GOT3 (cell line): ENCODE results near the gene DHX38.

Source experiments
- DNase-seq: peaks from one replicate; lab custom pipeline; 2025; ENCODE audit warnings: mixed read lengths; lab: John Stamatoyannopoulos, UW

Gene DHX38

DNA sequence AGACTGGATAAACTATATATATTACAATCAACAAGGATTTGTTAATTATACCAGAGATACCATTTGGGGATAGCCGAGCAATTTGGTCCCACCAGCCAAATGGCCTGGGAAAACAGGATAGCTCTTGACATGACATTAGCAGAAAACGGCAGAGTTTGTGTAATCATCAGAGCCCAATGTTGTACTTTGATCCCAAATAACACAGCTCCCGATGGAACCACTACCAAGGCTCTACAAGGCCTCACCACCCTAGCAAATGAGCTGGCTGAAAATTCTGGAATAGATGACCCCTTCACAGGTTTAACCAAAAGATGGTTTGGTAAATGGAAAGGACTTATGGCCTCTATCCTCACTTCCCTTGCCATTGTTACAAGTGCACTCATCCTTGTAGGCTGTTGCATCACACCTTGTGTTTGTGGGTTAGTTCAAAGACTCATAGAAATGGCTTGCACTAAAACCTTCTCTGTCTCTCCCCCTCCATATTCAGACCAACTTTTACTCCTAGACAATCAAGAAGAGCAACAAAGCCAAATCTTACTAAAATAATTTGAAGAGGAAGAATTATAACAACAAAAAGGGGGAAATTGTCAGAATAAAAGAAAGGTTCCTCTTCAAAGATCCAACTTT, 9.8 kb upstream of the DHX38 start:
- no peak for DNase-seq

DNA sequence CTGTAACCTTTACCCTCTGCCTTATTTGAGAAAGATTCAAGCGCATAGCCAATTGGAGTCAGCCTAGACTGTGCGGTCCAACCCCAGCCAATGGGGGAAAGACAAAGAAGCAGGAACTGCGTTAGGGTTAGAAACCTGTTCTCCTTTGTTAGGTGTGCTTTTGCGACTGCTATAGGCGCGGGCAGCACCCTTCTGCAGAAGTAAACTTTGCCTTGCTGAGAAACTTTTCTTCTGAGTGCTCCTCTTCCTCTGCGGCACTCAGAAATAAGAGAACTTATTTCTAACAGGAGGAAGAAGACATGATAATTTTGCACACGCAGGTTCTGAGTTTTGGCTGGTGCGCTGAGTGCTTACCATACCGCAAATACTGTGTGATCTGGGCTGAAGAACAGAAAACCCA, 9.2 kb upstream of the DHX38 start:
- DNase-seq, result no peak

DNA sequence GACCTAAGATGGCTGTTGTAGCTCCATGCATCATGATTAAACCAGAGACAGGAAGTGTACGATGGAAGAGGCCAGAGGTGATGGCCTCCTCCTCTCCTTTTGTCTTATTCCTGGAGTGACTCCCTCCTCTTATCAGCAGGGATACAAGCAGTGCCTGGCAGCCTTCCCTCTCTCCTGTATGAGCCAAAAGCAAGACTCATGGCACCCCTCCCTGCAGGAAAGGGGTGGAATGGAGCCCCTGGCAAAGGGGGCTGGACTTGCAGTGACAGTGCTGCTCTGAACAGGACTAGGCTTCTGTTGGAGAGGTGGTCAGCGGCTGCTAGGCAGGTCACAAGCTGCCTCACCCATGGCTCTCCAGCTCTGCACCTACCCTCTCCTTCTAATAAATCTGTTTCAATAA, 8.6 kb upstream of the DHX38 start:
- no peak for DNase-seq

DNA sequence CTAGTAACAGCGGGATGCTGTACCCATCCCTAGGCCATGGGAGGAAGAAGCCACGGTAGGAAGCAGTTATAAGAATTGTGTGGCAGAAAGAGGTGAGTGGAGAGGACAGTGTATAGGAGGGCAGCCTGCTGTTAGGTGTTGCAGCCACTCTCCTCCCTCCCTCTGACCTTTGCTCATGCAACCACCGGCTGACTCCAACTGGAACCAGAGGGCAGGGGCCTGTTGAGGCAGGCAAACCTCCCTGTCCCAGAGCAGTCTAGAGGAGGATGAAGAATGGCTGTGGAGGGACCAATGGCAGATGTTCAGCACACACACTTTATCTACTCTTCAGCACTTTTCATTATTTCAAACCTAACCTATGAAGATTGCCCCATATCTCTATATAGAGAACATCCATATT, 2.4 kb upstream of the DHX38 start:
- DNase-seq, result no peak

DNA sequence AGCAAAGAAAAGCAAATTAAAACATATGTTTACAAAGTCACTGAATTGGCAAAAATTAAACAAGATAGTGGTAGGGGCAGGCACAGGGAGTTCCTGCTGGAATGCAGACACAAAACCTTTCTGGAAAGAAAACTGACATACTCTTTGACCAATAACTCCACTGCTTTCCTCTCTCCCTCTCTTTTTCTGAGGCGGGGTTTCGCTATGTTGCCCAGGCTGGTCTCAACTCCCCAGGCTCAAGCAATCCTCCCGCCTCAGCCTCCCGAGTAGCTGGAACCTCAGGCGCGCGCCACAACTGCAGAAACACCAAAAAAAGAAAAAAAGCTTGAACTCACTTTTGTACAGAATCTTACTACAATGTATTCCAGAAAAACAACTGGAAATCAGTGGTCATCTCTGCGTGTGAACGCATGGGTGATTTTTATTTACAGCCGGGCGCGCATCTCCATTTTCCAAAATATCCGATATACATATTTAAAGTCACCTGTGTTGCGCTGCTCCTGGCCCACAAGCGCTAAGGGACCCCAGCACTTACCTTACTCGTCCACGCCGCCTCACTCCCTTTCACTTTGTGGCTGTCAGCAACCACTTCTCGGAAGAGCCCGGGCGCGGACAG, 707 bp upstream of the DHX38 start:
- no peak for DNase-seq

DNA sequence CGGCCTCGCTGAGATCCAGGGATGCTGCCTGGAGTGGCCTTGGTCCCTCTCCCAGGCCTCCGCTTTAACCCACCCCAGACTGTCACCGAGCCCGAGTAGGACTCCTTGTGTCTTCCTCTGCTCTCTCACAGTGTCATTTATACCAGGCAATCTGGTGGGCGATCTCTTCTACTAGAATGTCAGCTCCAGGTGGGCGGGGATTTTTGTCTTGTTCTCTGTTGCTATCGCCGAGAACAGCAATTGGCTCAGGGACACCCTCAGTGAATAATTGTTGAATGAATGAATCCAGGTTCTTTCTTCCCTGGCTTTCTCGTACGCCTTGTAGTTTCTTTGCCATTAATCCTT, 591 bp downstream of the DHX38 start:
- DNase-seq, result no peak

DNA sequence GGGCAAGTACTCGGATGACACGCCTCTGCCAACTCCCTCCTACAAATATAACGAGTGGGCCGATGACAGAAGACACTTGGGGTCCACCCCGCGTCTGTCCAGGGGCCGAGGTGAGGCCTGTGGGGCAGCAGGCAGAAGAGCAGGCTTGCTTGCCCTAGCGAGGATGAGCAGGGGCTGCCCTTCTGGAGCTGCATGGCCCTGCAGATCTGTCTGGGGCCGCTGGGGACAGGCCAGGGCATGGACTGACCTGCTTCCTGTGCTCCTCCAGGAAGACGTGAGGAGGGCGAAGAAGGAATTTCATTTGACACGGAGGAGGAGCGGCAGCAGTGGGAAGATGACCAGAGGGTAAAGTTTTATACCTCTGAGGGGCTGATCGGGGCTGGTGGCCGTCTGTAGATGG, 5.3 kb downstream of the DHX38 start:
- no peak for DNase-seq

DNA sequence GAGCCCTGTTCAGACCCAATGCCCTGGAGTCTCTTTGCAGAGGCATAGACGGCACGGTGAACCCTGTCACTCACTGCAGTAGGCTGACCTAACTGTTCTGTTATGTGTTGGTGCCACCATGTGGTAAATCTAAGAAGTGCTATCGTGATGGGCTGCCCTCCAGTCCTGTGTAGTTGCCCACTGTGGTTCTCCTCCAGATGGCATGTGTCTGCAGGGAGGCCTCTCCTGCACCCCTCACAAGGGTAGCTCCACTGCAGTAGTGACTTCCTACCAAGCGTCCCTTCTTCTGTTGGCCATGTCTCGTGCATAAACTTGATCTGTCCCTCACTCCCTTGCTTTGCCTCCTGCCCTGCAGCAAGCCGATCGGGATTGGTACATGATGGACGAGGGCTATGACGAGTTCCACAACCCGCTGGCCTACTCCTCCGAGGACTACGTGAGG, 5.8 kb downstream of the DHX38 start:
- DNase-seq, result no peak

DNA sequence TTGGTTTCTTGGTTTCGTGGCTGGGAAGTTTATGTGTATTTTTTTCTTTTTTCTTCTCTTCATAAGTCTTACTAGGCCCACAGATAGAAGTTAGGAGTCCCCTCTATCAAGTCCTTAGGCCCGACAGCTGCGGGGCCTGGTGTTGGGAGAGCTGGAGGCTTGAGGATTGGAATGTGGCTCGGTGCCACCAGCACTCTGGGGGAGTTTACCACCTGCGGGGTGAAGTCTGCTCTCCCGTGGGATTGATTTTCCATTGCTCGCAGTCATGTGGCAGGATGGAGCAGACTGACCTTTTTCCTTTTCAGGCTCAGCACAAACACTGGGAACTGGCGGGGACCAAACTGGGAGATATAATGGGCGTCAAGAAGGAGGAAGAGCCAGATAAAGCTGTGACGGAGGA, 7.5 kb downstream of the DHX38 start:
- no peak for DNase-seq

DNA sequence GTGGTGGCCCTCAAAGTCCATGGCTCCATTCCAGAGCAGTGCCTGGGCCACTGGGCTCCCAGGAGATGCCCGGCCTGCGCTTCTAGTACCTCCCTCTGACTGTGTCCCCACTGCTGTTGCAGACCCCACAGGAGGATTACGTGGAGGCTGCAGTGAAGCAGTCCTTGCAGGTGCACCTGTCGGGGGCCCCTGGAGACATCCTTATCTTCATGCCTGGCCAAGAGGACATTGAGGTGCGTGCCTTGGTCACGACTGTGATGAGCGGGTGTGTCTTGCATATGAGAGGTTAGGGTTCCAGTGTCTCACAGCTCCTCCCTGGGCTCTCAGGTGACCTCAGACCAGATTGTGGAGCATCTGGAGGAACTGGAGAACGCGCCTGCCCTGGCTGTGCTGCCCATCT, 11.3 kb downstream of the DHX38 start:
- DNase-seq, result no peak

DNA sequence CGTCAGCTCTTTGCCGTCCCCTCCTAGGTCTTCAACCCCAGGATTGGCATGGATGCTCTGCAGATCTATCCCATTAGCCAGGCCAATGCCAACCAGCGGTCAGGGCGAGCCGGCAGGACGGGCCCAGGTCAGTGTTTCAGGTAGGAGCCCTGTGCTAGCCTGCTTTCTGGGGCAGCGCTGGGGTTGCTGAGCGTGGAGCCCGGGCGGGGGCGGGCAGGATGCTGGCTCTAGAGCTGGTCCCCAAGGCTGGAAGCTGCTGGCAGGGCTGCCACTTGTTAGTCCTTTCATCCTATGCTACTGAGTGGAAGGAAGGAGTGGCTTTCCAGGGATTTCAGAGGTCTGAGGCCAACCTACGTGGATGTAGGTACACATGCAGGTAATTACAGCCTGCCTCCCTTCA, 12.3 kb downstream of the DHX38 start:
- DNase-seq, result no peak

DNA sequence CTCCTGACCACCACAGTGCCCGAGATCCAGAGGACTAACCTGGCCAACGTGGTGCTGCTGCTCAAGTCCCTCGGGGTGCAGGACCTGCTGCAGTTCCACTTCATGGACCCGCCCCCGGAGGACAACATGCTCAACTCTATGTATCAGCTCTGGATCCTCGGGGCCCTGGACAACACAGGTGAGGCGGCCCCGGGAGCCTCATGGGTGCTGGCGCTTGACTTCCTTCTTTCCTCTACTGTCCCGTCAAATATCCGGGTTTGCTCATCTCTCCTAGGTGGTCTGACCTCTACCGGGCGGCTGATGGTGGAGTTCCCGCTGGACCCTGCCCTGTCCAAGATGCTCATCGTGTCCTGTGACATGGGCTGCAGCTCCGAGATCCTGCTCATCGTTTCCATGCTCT, 13.7 kb downstream of the DHX38 start:
- no peak for DNase-seq

DNA sequence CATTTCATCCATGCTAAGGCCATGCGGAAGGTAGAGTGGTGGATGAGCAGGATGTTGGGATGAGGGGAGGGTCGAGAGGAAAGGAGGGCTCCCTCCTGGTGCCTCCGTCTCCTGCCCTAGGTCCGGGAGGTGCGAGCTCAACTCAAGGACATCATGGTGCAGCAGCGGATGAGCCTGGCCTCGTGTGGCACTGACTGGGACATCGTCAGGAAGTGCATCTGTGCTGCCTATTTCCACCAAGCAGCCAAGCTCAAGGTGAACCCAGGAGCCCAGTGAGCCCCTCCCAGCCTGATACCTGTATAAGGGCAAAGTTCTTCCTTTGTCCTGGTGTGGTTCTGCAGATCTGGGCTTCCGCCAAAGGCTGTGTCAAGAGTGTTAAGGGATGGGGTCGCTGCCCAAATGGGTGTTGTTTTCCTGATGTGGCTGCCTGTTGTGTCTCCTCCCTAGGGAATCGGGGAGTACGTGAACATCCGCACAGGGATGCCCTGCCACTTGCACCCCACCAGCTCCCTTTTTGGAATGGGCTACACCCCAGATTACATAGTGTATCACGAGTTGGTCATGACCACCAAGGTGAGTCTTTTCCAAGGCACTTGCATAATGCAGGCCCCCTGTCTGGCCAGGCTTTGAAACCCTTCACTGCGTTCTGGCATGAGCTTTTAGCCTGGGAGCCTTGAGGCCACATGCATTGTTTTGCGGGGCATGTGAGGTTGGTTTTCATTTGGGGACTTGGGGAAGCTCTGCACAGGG, 14.9 kb downstream of the DHX38 start:
- no peak for DNase-seq

DNA sequence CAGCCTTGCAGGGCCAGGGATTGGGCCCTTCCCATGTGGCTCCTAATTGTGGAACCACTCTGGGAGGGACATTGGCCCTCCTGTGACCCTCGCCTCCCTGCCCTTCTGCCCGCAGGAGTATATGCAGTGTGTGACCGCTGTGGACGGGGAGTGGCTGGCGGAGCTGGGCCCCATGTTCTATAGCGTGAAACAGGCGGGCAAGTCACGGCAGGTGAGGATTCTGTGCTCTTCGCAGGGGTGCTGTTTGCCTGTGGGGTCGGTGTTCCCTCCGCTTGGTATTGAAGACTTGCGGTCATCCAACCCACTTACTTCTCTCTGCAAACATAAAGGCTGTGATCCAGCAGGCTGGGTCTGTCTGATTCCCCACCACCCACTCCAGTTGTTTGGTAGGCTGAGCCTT, 15.7 kb downstream of the DHX38 start:
- DNase-seq, result no peak

DNA sequence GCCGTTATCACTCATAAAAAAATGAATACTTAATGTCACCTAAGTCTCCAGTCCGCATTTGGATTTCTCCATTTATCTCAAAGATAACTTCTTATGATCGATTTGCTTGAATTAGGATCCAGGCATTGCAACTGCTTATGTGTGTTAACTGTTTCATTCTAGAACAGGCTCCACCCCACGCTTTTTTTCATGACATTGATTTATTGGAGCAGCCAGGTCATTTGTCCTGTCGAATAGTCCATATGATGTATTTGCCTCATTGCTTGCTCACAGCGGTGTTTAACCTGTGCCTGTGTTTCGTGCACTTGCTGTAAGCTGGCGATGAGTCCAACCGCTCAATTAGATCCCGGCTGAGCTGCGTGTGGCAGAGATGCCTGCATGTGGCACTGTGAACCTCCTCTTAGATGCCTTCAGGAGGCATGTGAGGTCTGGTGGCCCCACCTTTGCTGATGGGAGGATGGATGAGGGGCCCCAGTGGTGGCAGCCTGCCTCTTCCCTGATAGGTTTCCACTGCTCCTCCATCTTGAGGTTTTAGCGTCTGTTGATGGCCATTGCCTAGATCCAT, 16.4 kb downstream of the DHX38 start:
- DNase-seq, result no peak

DNA sequence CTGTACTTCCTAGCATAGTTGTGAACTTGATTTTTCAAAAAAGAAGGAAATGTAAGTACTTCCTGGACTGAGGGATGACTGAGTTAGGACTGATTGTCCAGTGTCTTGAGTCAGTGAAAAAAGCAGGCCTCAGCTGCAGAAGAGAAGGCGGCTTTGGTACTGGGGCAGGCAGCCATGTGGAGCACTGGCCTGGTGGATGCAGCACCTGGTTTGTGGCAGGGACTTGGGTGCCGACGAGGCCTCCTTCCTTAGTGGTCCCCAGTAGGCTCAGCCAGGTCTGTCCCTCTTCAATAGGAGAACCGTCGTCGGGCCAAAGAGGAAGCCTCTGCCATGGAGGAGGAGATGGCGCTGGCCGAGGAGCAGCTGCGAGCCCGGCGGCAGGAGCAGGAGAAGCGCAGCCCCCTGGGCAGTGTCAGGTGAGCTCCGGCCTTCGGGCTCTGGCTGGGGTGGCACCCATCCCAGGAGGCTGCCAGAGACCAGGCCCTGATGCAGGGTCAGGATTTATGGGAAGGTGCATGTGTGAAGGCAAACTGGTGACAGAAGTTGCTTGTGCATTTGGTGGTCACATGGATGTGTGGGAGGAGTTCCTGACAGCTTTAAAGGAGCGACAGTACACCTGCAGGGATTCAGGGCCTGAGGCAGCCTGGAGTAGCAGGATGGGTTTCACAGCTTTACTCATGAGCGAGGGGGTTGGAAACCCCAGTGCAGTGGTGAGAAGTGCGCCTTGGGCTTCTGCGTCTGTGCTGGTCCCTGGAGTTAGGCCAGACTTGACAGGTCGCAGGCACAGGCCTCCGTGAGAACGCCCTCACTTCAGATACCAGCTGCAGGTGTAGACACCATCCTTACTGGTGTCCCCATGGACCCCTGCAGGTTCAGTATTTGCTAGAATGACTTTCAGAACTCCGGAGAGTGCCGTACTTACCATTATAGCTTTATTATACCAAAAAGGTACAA, 17.3 kb downstream of the DHX38 start:
- no peak for DNase-seq

DNA sequence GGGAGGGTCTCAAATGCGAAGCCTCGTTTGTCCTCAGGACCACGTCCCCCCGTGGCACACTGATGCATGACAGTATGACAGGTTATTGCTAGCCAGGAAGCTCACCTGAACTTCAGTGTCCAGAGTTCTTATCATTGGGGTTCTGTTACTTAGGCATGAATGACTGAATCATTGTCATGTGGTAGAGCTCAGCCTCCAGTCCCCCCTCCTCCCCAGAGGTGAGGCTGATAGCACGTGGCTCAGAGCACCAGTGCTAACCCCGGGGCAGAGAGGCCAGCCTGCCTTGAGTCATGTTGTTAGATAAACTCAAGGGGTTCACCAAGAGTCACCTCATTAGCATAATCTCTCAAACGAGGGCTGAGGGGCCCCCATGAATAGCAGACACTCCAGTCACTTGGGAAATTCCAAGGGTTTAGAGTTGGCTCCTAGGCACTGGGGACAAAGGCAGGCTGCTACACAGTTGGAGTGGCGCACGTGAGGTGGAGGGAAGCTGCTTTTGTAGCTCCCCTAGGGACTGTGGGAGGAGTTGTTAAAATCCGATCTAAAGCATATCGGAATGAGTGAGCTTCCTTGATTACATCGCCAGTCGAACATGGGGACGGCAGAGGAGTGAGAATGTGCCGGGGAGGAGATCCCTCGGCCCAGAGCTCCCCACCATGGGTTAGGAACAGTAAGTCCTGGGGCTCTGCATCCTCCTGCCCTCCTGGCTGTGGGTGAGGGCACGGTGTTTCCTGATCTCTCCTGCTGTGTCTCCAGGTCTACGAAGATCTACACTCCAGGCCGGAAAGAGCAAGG, 18.2 kb downstream of the DHX38 start:
- DNase-seq, result no peak

DNA sequence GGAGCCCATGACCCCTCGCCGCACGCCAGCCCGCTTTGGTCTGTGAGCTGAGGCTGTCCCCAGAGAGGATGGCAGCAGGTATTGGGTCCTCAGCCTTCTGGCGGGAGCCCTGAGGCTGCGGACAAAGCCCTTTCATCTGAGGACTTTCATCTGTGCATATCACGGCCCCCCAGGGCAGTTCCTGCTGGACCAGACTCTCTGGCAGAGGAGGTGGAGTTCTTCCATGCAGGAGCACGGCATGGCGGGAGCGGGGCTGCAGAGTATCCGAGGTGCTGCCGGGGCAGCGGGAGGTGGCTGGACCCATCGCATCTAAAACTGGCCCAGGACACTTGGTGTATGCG, 18.8 kb downstream of the DHX38 start:
- DNase-seq, result no peak

DNA sequence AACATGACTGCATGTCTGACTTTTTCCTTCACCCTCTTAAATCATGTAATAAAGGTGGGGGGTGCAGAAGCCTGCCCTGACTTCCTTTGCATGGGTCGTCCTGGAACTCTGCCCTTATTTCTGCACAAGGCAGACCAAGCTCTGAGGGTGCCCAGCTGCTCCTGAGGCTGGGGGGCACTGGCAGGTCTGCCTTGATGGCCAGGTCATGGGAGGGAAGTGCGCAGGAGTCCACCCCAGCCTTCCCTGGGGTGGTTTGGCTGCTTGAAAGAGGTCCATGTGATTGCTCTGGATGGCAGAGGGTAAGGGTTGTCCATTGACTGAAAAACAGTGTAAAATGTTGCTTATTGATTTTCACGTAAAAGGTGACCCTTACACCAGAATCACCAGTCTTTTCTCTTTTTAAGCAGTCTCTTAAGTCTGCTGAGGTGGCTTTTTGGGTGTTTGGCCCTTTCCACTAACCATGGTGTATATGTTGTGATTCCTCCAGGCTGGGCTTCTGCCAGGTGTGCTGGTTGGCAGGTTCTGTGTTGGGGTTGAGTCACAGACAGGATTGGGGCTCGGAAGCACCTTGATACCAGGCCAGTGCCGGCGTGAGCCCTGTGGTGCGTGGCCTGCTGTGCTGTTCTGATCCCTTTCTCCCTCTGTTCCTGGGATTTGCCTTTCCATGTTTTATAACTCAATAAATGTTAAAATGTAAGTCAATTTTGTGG, 19.4 kb downstream of the DHX38 start:
- no peak for DNase-seq

DNA sequence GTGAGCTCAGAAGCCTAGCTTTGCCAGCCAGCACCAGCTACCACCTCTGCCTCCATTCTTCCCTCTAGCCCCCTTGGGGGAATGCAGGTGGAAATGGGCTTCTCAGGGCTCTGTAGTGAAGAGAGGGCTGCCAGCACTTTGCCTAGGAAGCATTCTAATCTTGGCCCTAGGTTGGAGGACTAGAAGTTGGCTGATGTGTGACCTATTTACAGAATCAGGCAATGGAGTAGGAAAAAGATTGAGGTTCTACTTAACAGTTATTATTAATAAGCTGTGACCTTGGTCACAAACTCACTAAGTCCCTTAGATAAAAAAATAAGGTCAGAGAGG, 19.9 kb downstream of the DHX38 start:
- DNase-seq, result no peak

DNA sequence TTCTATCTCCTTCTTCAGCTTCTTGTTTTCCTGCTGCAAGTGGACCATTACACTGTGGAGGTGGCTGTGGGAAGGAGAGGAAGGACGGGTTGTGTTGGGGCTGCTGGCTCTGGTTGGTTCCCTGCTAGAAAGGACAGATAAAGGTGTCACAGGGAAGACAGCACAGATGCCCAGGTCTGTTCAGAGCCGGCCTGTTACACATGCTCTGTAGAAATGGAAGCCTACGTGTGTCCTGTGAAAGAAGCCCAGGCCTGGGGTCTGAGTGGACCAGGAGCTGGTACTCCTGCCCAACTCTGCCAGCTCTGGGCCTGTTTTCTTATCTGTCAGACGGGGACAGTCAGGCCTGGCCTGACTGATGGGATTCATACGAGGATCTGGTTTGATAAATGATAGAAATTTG, 26.4 kb downstream of the DHX38 start:
- DNase-seq, result no peak
